A549 (cell line): Measurements from ENCODE around the gene FER. TPM values are rescaled to one million over a fixed set of nuclear protein-coding genes. Genes with fewer than 3 reads are reported as not detected.

ENCODE experiments used
- ATAC-seq, 2 experiments: fragments of 200-7000 bp in 1 of 2; fragments of >200 bp in 1 of 2; cut with Nextera tagmentation in 1 of 2; cut with Tn5 transposase in 1 of 2; 3 replicates each; pipeline versions ENCODE4 v1.8.0 to v1.9.1; 2018 to 2020; ENCODE audit warnings: mild to moderate bottlenecking in 1 of 2, moderate library complexity in 1 of 2
- CTCF ChIA-PET: fragments of 300-600 bp; sonication (Branson Sonifier 250); formaldehyde crosslinking; extraction: SDS; loops from one replicate; lab custom pipeline; 2021; ENCODE audit warnings: antibody characterized with exemption, inconsistent platforms; lab: Yijun Ruan, JAX
- POLR2A ChIA-PET: fragments of 350-600 bp; formaldehyde crosslinking; extraction: SDS; loops from one replicate; lab custom pipeline; 2021; ENCODE audit warnings: antibody characterized with exemption, inconsistent platforms; lab: Yijun Ruan, JAX
- DNase-seq, 2 experiments: peaks; one replicate each; pipeline versions ENCODE4 v3.0.0 to v3.0.0-alpha.2; 2011 to 2016; ENCODE audit warnings: low read depth in 1 of 2, low spot score in 1 of 2
- FAIRE-seq: peaks from 2 replicates; lab custom pipeline; 2011; peaks lifted over from hg19 to GRCh38; lab: Jason Lieb, UNC
- H3K27ac ChIP-seq, 2 experiments: fragments of >200 bp; sonication (Bioruptor Twin); formaldehyde crosslinking; 3 replicates each; pipeline ENCODE4 v1.5.1; 2016 to 2017
- H3K4me1 ChIP-seq: fragments of >200 bp; sonication (Bioruptor Twin); formaldehyde crosslinking; 3 replicates; pipeline ENCODE4 v1.6.1; 2016
- H3K4me2 ChIP-seq: fragments of >200 bp; sonication (Bioruptor Twin); formaldehyde crosslinking; 3 replicates; pipeline ENCODE4 v1.6.1; 2016
- H3K4me3 ChIP-seq: fragments of >200 bp; sonication (Bioruptor Twin); formaldehyde crosslinking; 3 replicates; pipeline ENCODE4 v1.5.1; 2016
- H3K9me3 ChIP-seq: fragments of >200 bp; sonication (Bioruptor Twin); formaldehyde crosslinking; 3 replicates; pipeline ENCODE4 v1.6.1; 2016
- BCL3 ChIP-seq: fragments of >200 bp; sonication (Bioruptor Twin); formaldehyde crosslinking; IDR thresholded peaks from 3 replicates; pipeline ENCODE4 v1.6.1; 2016
- CEBPB ChIP-seq, 2 experiments: fragments of >200 bp in 1 of 2; sonication (Bioruptor Twin) in 1 of 2; formaldehyde crosslinking in 1 of 2; IDR thresholded peaks; 2 replicates each; pipeline ENCODE4 v1.6.1; 2012 to 2016
- CHD2 ChIP-seq: fragments of 150-350 bp; IDR thresholded peaks from 2 replicates; pipeline ENCODE4 v1.6.1; 2014; ENCODE audit warnings: low read length; ENCODE audit not compliant: partially characterized antibody
- EHMT2 ChIP-seq: fragments of 200-600 bp; sonication (generic); IDR thresholded peaks from 2 replicates; pipeline ENCODE4 v1.6.1; 2016; ENCODE audit warnings: antibody characterized with exemption, low read depth, mild to moderate bottlenecking, moderate library complexity
- FOSB ChIP-seq: fragments of 250-450 bp; sonication (Bioruptor Pico); IDR thresholded peaks from 2 replicates; pipeline ENCODE4 v1.5.0; 2020; ENCODE audit warnings: mild to moderate bottlenecking, moderate library complexity
- FOSL2 ChIP-seq, 2 experiments: fragments of 450-650 bp in 1 of 2; fragments of >200 bp in 1 of 2; sonication (Bioruptor Twin) in 1 of 2; formaldehyde crosslinking; IDR thresholded peaks; 2 replicates each; pipeline versions ENCODE4 v1.5.0 to v1.6.1; 2016 to 2020; ENCODE audit warnings: mild to moderate bottlenecking in 1 of 2, moderate library complexity in 1 of 2
- GATA3 ChIP-seq: IDR thresholded peaks from 2 replicates; pipeline ENCODE4 v1.6.1; 2012; ENCODE audit warnings: borderline replicate concordance
- HDAC2 ChIP-seq: fragments of 200-600 bp; sonication (generic); IDR thresholded peaks from 2 replicates; pipeline ENCODE4 v1.6.1; 2016
- HES2 ChIP-seq: fragments of >200 bp; sonication (Bioruptor Twin); formaldehyde crosslinking; IDR thresholded peaks from 2 replicates; pipeline ENCODE4 v1.6.1; 2016
- HOXA7 ChIP-seq: fragments of 250-450 bp; sonication (Bioruptor Pico); IDR thresholded peaks from 2 replicates; pipeline ENCODE4 v1.5.0; 2020; ENCODE audit warnings: mild to moderate bottlenecking, moderate library complexity
- HOXB13 ChIP-seq: fragments of 250-450 bp; sonication (Bioruptor Pico); IDR thresholded peaks from 2 replicates; pipeline ENCODE4 v1.5.0; 2020; ENCODE audit warnings: low read depth, mild to moderate bottlenecking, moderate library complexity
- JUN ChIP-seq, 2 experiments: fragments of >200 bp; sonication (Bioruptor Twin); formaldehyde crosslinking; IDR thresholded peaks; 2 replicates in 1 of 2; 3 replicates in 1 of 2; pipeline ENCODE4 v1.6.1; 2016 to 2017
- MAZ ChIP-seq: fragments of 150-350 bp; IDR thresholded peaks from 2 replicates; pipeline ENCODE4 v1.6.1; 2014; ENCODE audit warnings: antibody characterized with exemption, low read depth, low read length, borderline replicate concordance
- NR3C1 ChIP-seq: fragments of >200 bp; sonication (Bioruptor Twin); formaldehyde crosslinking; IDR thresholded peaks from 3 replicates; pipeline ENCODE4 v1.6.1; 2017
- POLR2AphosphoS2 ChIP-seq: conservative IDR thresholded peaks from 2 replicates; pipeline ENCODE4 v1.6.1; 2012; ENCODE audit warnings: low read length, improper control_type of control experiment, inconsistent platforms
- RFX5 ChIP-seq: fragments of 450-650 bp; IDR thresholded peaks from 2 replicates; pipeline ENCODE4 v1.7.1; 2014; ENCODE audit warnings: antibody characterized with exemption, mild to moderate bottlenecking, moderate library complexity
- SREBF2 ChIP-seq: fragments of 450-650 bp; IDR thresholded peaks from 2 replicates; pipeline ENCODE4 v1.6.1; 2014; ENCODE audit warnings: mild to moderate bottlenecking, moderate library complexity
- ZNF302 ChIP-seq: fragments of 250-450 bp; sonication (Bioruptor Pico); IDR thresholded peaks from 2 replicates; pipeline ENCODE4 v1.9.0; 2021; ENCODE audit warnings: inconsistent platforms, mild to moderate bottlenecking, moderate library complexity
- ZSCAN20 ChIP-seq: fragments of 250-450 bp; sonication (Bioruptor Pico); IDR thresholded peaks from 2 replicates; pipeline ENCODE4 v1.8.0; 2022; ENCODE audit warnings: mild to moderate bottlenecking, moderate library complexity
- WGBS: methylation state at CpG from one replicate; pipeline ENCODE4 v1.1.6; 2017; ENCODE audit errors: missing lambda C conversion rate; 5-methylcytosine and 5-hydroxymethylcytosine counted together
- polyA plus RNA-seq, 4 experiments: library from polyadenylated mRNA; depleted of rRNA in 3 of 4; stranded (reverse); fragments of >200 nt; fragmentation: RNase III in 1 of 4; extraction: RNeasy Plus Mini Kit Qiagen cat#74134 plus additional on column Dnase treatment in 1 of 4; gene quantifications; 2 replicates in 3 of 4; 3 replicates in 1 of 4; pipeline ENCODE4 v1.2.3, GENCODE V29; 2011 to 2017
- TF ChIP-seq, protein P1 (sequence below): fragments of 200-600 bp; sonication (generic); IDR thresholded peaks from 2 replicates; pipeline ENCODE4 v1.6.1; 2016; ENCODE audit warnings: antibody characterized with exemption, mild to moderate bottlenecking, moderate library complexity
- TF ChIP-seq, protein P2 (sequence below): fragments of 150-350 bp; IDR thresholded peaks from 2 replicates; pipeline ENCODE4 v1.6.1; 2014; ENCODE audit warnings: low read depth, mild to moderate bottlenecking, low read length
- TF ChIP-seq, protein P3 (sequence below): fragments of >200 bp; sonication (Bioruptor Twin); formaldehyde crosslinking; IDR thresholded peaks from 3 replicates; pipeline ENCODE4 v1.5.1; 2016

FER gene
- polyA plus RNA-seq, 2 of the 4 experiments (the other 2 are of a cell fraction) = 3.6 to 12.3 TPM

DNA sequence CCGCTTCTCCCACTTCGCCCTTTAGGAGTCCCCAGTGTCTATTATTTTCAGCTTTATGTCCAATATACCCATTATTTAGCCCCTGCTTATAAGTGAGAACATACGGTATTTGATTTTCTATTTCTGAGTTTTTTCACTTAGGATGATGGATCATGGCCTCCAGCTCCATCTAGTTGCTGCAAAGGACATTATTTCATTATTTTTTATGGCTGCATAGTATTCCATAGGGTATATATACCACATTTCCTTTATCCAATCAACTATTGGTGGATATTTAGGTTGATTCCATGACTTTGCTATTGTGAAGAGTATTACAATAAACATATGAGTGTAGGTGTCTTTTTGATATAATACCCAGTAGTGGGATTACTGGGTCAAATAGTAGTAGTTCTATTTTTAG lies 162.9 kb downstream of the FER start (continued):
- TF ChIP-seq, protein P1, sequence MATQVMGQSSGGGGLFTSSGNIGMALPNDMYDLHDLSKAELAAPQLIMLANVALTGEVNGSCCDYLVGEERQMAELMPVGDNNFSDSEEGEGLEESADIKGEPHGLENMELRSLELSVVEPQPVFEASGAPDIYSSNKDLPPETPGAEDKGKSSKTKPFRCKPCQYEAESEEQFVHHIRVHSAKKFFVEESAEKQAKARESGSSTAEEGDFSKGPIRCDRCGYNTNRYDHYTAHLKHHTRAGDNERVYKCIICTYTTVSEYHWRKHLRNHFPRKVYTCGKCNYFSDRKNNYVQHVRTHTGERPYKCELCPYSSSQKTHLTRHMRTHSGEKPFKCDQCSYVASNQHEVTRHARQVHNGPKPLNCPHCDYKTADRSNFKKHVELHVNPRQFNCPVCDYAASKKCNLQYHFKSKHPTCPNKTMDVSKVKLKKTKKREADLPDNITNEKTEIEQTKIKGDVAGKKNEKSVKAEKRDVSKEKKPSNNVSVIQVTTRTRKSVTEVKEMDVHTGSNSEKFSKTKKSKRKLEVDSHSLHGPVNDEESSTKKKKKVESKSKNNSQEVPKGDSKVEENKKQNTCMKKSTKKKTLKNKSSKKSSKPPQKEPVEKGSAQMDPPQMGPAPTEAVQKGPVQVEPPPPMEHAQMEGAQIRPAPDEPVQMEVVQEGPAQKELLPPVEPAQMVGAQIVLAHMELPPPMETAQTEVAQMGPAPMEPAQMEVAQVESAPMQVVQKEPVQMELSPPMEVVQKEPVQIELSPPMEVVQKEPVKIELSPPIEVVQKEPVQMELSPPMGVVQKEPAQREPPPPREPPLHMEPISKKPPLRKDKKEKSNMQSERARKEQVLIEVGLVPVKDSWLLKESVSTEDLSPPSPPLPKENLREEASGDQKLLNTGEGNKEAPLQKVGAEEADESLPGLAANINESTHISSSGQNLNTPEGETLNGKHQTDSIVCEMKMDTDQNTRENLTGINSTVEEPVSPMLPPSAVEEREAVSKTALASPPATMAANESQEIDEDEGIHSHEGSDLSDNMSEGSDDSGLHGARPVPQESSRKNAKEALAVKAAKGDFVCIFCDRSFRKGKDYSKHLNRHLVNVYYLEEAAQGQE = no peak
- TF ChIP-seq POLR2AphosphoS2 (no peak), HDAC2 (no peak), MAZ (no peak)

GRCh38 chr5:108911055-108911454 lies 163.4 kb downstream of the FER start:
- Histone ChIP-seq H3K4me2 (no peak overlapping the region), H3K4me3 (no peak overlapping the region), H3K4me1 (no peaks in the 10 kb centered on the region), H3K27ac (no peak overlapping the region), H3K9me3 (no peaks in the 10 kb centered on the region)
- ChIA-PET CTCF (no interaction called here), POLR2A (no interaction called here)
- FAIRE-seq (no peak), DNase-seq (no peak), ATAC-seq (no peak)
- no peak for TF ChIP-seq EHMT2
- no peak for TF ChIP-seq HDAC2
- no peak for TF ChIP-seq ZNF302 (CRISPR knock-in tag)
- no peak for TF ChIP-seq HOXA7
- no peak for TF ChIP-seq SREBF2
- no peak for TF ChIP-seq CEBPB (IDR thresholded peaks at IDR 0.05)
- no peak for TF ChIP-seq FOSB
- no peak for TF ChIP-seq JUN (IDR thresholded peaks at IDR 0.05)
- no peak for TF ChIP-seq CHD2
- no peak for TF ChIP-seq GATA3
- no peak for TF ChIP-seq NR3C1
- TF ChIP-seq HES2 = no peak
- TF ChIP-seq RFX5 = no peak
- TF ChIP-seq FOSL2 (IDR thresholded peaks at IDR 0.05) = no peak
- TF ChIP-seq FOSL2 (CRISPR knock-in tag; IDR thresholded peaks at IDR 0.05) = no peak
- TF ChIP-seq ZSCAN20 (CRISPR knock-in tag) = no peak
- TF ChIP-seq BCL3 = no peak
- no peak for TF ChIP-seq HOXB13 (CRISPR knock-in tag)
- TF ChIP-seq, protein P2, sequence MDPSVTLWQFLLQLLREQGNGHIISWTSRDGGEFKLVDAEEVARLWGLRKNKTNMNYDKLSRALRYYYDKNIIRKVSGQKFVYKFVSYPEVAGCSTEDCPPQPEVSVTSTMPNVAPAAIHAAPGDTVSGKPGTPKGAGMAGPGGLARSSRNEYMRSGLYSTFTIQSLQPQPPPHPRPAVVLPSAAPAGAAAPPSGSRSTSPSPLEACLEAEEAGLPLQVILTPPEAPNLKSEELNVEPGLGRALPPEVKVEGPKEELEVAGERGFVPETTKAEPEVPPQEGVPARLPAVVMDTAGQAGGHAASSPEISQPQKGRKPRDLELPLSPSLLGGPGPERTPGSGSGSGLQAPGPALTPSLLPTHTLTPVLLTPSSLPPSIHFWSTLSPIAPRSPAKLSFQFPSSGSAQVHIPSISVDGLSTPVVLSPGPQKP = no peak
- TF ChIP-seq, protein P3, sequence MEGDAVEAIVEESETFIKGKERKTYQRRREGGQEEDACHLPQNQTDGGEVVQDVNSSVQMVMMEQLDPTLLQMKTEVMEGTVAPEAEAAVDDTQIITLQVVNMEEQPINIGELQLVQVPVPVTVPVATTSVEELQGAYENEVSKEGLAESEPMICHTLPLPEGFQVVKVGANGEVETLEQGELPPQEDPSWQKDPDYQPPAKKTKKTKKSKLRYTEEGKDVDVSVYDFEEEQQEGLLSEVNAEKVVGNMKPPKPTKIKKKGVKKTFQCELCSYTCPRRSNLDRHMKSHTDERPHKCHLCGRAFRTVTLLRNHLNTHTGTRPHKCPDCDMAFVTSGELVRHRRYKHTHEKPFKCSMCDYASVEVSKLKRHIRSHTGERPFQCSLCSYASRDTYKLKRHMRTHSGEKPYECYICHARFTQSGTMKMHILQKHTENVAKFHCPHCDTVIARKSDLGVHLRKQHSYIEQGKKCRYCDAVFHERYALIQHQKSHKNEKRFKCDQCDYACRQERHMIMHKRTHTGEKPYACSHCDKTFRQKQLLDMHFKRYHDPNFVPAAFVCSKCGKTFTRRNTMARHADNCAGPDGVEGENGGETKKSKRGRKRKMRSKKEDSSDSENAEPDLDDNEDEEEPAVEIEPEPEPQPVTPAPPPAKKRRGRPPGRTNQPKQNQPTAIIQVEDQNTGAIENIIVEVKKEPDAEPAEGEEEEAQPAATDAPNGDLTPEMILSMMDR = no peak
- 85% methylated on average over 3 of the region's 3 CpGs for WGBS
